PFSK-1 (cell line): ENCODE measurements around the gene SRRM5.

ENCODE experiments used
- POLR2AphosphoS5 ChIP-seq: IDR thresholded peaks from 2 replicates; pipeline ENCODE4 v1.6.1; 2012; ENCODE audit warnings: low read depth, mild to moderate bottlenecking, control low read depth, low read length, moderate library complexity
- SIN3A ChIP-seq: IDR thresholded peaks from 2 replicates; pipeline ENCODE4 v1.6.1; 2012; ENCODE audit warnings: mild to moderate bottlenecking, low read length, moderate library complexity, borderline replicate concordance; ENCODE audit not compliant: insufficient read depth
- TAF1 ChIP-seq: IDR thresholded peaks from 2 replicates; pipeline ENCODE4 v1.6.1; 2012; ENCODE audit warnings: low read length, control low read depth, borderline replicate concordance; ENCODE audit not compliant: insufficient read depth
- TF ChIP-seq, protein P1 (sequence below), 2 experiments: IDR thresholded peaks; 2 replicates each; pipeline versions ENCODE4 v1.6.1 to v1.8.0; 2011 to 2012; ENCODE audit warnings: low read depth in 2 of 2, low read length in 2 of 2, control low read depth in 1 of 2, inconsistent platforms in 1 of 2, mild to moderate bottlenecking in 1 of 2, moderate library complexity in 1 of 2; ENCODE audit not compliant: insufficient read depth in 1 of 2

DNA sequence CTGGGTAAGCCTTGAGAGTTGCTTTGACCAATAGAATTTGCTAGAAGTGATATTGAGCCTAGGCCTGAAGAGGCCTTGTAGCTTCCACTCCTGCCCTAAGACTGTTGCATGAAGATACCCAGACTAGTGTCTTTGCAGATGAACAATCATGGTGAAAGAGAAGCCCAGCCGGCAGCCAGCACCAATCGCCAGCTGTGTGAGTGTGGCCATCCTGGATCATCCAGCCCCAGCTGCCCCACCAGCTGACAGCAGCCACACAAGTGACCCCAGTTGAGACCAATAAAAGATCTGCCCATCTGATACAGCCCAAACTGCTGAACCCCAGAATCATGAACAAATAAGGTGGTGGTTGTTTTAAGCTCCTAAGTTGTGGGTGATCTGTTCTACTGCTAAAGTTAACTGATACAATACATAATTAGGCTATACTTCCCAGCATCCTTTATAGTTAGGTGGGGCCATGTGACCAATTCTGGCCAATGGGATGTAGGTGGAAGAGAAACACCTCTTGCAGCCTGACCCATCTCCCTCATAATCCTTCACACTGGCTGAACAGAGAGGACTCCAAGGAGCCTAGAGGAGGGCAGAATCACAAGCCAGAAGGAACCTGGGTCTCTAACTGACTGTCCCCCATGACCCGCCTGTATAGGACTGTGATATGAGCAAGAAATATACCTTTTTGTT is 16.9 kb downstream of the SRRM5 start:
- TF ChIP-seq, protein P1, sequence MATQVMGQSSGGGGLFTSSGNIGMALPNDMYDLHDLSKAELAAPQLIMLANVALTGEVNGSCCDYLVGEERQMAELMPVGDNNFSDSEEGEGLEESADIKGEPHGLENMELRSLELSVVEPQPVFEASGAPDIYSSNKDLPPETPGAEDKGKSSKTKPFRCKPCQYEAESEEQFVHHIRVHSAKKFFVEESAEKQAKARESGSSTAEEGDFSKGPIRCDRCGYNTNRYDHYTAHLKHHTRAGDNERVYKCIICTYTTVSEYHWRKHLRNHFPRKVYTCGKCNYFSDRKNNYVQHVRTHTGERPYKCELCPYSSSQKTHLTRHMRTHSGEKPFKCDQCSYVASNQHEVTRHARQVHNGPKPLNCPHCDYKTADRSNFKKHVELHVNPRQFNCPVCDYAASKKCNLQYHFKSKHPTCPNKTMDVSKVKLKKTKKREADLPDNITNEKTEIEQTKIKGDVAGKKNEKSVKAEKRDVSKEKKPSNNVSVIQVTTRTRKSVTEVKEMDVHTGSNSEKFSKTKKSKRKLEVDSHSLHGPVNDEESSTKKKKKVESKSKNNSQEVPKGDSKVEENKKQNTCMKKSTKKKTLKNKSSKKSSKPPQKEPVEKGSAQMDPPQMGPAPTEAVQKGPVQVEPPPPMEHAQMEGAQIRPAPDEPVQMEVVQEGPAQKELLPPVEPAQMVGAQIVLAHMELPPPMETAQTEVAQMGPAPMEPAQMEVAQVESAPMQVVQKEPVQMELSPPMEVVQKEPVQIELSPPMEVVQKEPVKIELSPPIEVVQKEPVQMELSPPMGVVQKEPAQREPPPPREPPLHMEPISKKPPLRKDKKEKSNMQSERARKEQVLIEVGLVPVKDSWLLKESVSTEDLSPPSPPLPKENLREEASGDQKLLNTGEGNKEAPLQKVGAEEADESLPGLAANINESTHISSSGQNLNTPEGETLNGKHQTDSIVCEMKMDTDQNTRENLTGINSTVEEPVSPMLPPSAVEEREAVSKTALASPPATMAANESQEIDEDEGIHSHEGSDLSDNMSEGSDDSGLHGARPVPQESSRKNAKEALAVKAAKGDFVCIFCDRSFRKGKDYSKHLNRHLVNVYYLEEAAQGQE (IDR thresholded peaks at IDR 0.05; ENCODE audit: insufficient read depth in 1 of 2, low read depth in 2 of 2, low read length in 2 of 2): no peak
- no peak for TF ChIP-seq POLR2AphosphoS5
- no peak for TF ChIP-seq TAF1
- TF ChIP-seq SIN3A: no peak
